ENCODE results near the gene GRAMD1B. TPM values are rescaled to one million over a fixed set of nuclear protein-coding genes. Genes with fewer than 3 reads are reported as not detected.

GRAMD1B gene
- total RNA-seq, 2 experiments from 2014 or later = 16.1 to 21.8 TPM

- intact Hi-C loops (cut with DNase I, micrococcal nuclease) = no loop called here
- Mint-ChIP-seq H3K4me1 (ENCODE audit: low read depth) (no peaks in the 10 kb centered on the region), H3K4me3 (no peak overlapping the region), H3K36me3 (ENCODE audit: low read depth) (peaks cover 68% of the 10 kb centered on the region), H3K27ac (no peak overlapping the region), H3K27me3 (no peaks in the 10 kb centered on the region), H3K9me3 (no peaks in the 10 kb centered on the region)
- no peaks in the 10 kb centered on the region for H3K4me1 ChIP-seq (ENCODE audit: insufficient read depth, low read length)
- ATAC-seq (ENCODE audit: poor library complexity) (no peak), DNase-seq (no peak)
- POLR2A ChIA-PET = no interaction called here
- TF ChIP-seq CTCF (IDR thresholded peaks at IDR 0.05) = no peak
- no peak overlapping the region for H3K27ac ChIP-seq (ENCODE audit: low read depth in 1 of 2, low read length in 2 of 2)
- peaks cover 43% of the 10 kb centered on the region for H3K36me3 ChIP-seq (ENCODE audit: insufficient read depth, low read length)
- H3K9me3 ChIP-seq (ENCODE audit: control insufficient read depth in 1 of 2, insufficient read depth in 1 of 2, low read length in 2 of 2) = no peaks in the 10 kb centered on the region
- CTCF ChIA-PET = no interaction called here
- no peak overlapping the region for H3K4me3 ChIP-seq (ENCODE audit: low read length)
- no peaks in the 10 kb centered on the region for H3K27me3 ChIP-seq (ENCODE audit: control insufficient read depth in 1 of 2, insufficient read depth in 2 of 2, low read length in 2 of 2)
Measured at GRCh38 chr11:123603666-123604065, 173.6 kb downstream of the GRAMD1B start.

GRCh38 chr11:123607781-123608180, 177.7 kb downstream of the GRAMD1B start:
- ATAC-seq (ENCODE audit: poor library complexity) (no peak), DNase-seq (no peak)
- no peaks in the 10 kb centered on the region for H3K27me3 Mint-ChIP-seq
- Histone ChIP-seq H3K4me3 (ENCODE audit: low read length) (no peak overlapping the region), H3K27me3 (ENCODE audit: control insufficient read depth in 1 of 2, insufficient read depth in 2 of 2, low read length in 2 of 2) (no peaks in the 10 kb centered on the region), H3K27ac (ENCODE audit: low read depth in 1 of 2, low read length in 2 of 2) (no peak overlapping the region), H3K4me1 (ENCODE audit: insufficient read depth, low read length) (no peaks in the 10 kb centered on the region), H3K36me3 (ENCODE audit: insufficient read depth, low read length) (peaks cover 56% of the 10 kb centered on the region), H3K9me3 (ENCODE audit: control insufficient read depth in 1 of 2, insufficient read depth in 1 of 2, low read length in 2 of 2) (no peaks in the 10 kb centered on the region)
- H3K4me3 Mint-ChIP-seq = no peak overlapping the region
- intact Hi-C loops (cut with DNase I, micrococcal nuclease) = no loop called here
- H3K36me3 Mint-ChIP-seq (ENCODE audit: low read depth) = peaks cover 73% of the 10 kb centered on the region
- no peaks in the 10 kb centered on the region for H3K9me3 Mint-ChIP-seq
- ChIA-PET CTCF (no interaction called here), POLR2A (no interaction called here)
- no peak overlapping the region for H3K27ac Mint-ChIP-seq
- TF ChIP-seq CTCF (IDR thresholded peaks at IDR 0.05) = no peak
- no peaks in the 10 kb centered on the region for H3K4me1 Mint-ChIP-seq (ENCODE audit: low read depth)

DNA sequence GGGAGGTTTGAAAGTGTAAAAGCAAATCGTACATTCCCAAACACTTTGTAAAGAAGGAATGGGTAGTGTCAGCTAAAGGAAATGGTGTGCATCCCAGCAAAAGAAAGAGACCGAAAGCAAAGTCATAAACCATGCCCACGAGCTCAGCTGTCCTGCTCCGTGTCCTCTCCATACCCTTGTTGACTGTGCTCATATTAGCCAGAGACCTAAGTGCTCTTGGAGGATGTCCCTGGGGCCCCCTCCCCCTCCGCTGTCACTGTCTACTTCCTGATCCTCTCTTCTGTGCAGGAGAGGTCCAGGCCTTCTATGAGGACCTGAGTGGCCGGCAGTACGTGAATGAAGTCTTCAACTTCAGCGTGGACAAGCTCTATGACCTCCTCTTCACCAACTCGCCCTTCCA, 178.3 kb downstream of the GRAMD1B start:
- ATAC-seq (ENCODE audit: poor library complexity) (no peak), DNase-seq (no peak)
- Mint-ChIP-seq H3K4me1 (ENCODE audit: low read depth) (no peaks in the 10 kb centered on the region), H3K9me3 (no peaks in the 10 kb centered on the region), H3K27me3 (no peaks in the 10 kb centered on the region), H3K4me3 (no peak overlapping the region), H3K36me3 (ENCODE audit: low read depth) (peaks cover 77% of the 10 kb centered on the region), H3K27ac (no peak overlapping the region)
- POLR2A ChIA-PET = no interaction called here
- no peaks in the 10 kb centered on the region for H3K27me3 ChIP-seq (ENCODE audit: control insufficient read depth in 1 of 2, insufficient read depth in 2 of 2, low read length in 2 of 2)
- no peaks in the 10 kb centered on the region for H3K4me1 ChIP-seq (ENCODE audit: insufficient read depth, low read length)
- H3K4me3 ChIP-seq (ENCODE audit: low read length) = no peak overlapping the region
- no peaks in the 10 kb centered on the region for H3K9me3 ChIP-seq (ENCODE audit: control insufficient read depth in 1 of 2, insufficient read depth in 1 of 2, low read length in 2 of 2)
- intact Hi-C loops (cut with DNase I, micrococcal nuclease) = no loop called here
- CTCF ChIA-PET = no interaction called here
- TF ChIP-seq CTCF (IDR thresholded peaks at IDR 0.05) = no peak
- no peak overlapping the region for H3K27ac ChIP-seq (ENCODE audit: low read depth in 1 of 2, low read length in 2 of 2)
- peaks cover 62% of the 10 kb centered on the region for H3K36me3 ChIP-seq (ENCODE audit: insufficient read depth, low read length)

Measured in CD4-positive, alpha-beta T cell (primary cell).